GM23248 (cell line): ENCODE data around the gene SNRK. TPM values are rescaled to one million over a fixed set of nuclear protein-coding genes. Genes with fewer than 3 reads are reported as not detected.
"Not testable (repeated sequence)": the region's sequence is repeated elsewhere in the genome, so short reads cannot be mapped to it uniquely, and the experiment has no call there.

Experiments used
- DNase-seq: peaks from one replicate; pipeline ENCODE4 v3.0.0-alpha.2; 2015
- H2AFZ ChIP-seq: fragments of 200-600 bp; sonication (generic); 2 replicates; pipeline ENCODE4 v1.6.1; 2016; ENCODE audit warnings: antibody characterized with exemption
- H3F3A ChIP-seq: fragments of 200-600 bp; sonication (generic); 2 replicates; pipeline ENCODE4 v1.6.1; 2016; ENCODE audit warnings: mild to moderate bottlenecking, antibody characterized with exemption, mixed run types; ENCODE audit not compliant: insufficient read depth
- H3K27ac ChIP-seq: fragments of 200-600 bp; sonication (generic); 2 replicates; pipeline ENCODE4 v1.5.1; 2016; ENCODE audit warnings: mild to moderate bottlenecking
- H3K27me3 ChIP-seq: fragments of 200-600 bp; sonication (generic); replicated peaks from 2 replicates; pipeline ENCODE4 v1.6.1; 2016; ENCODE audit warnings: mild to moderate bottlenecking; ENCODE audit not compliant: insufficient read depth
- H3K36me3 ChIP-seq: fragments of 200-600 bp; sonication (generic); 2 replicates; pipeline ENCODE4 v1.6.1; 2016; ENCODE audit warnings: low read depth, mild to moderate bottlenecking
- H3K4me1 ChIP-seq: fragments of 200-600 bp; sonication (generic); 2 replicates; pipeline ENCODE4 v1.6.1; 2016; ENCODE audit warnings: mild to moderate bottlenecking; ENCODE audit not compliant: insufficient read depth
- H3K4me2 ChIP-seq: fragments of 200-600 bp; sonication (generic); one replicate; pipeline ENCODE4 v1.6.1; 2016; ENCODE audit warnings: mild to moderate bottlenecking; ENCODE audit not compliant: unreplicated experiment
- H3K4me3 ChIP-seq: fragments of 200-600 bp; sonication (generic); 2 replicates; pipeline ENCODE4 v1.5.1; 2016; ENCODE audit warnings: mild to moderate bottlenecking
- H3K79me2 ChIP-seq: fragments of 200-600 bp; sonication (generic); 2 replicates; pipeline ENCODE4 v1.6.1; 2016; ENCODE audit warnings: mild to moderate bottlenecking; ENCODE audit not compliant: insufficient read depth
- H3K9ac ChIP-seq: fragments of 200-600 bp; sonication (generic); 2 replicates; pipeline ENCODE4 v1.6.1; 2016; ENCODE audit warnings: mild to moderate bottlenecking
- H3K9me2 ChIP-seq: fragments of 200-600 bp; sonication (generic); 2 replicates; pipeline ENCODE4 v1.6.1; 2016; ENCODE audit warnings: mixed run types, mild to moderate bottlenecking, moderate library complexity; ENCODE audit not compliant: insufficient read depth
- H3K9me3 ChIP-seq: fragments of 200-600 bp; sonication (generic); one replicate; pipeline ENCODE4 v1.6.1; 2017; ENCODE audit warnings: low read depth
- H4K20me1 ChIP-seq: fragments of 200-600 bp; sonication (generic); 2 replicates; pipeline ENCODE4 v1.6.0; 2016; ENCODE audit not compliant: insufficient read depth
- EZH2 ChIP-seq: fragments of 200-600 bp; sonication (generic); IDR thresholded peaks from 2 replicates; pipeline ENCODE4 v1.6.1; 2018; ENCODE audit warnings: antibody characterized with exemption, mild to moderate bottlenecking; ENCODE audit not compliant: insufficient read depth, poor library complexity, severe bottlenecking
- EZH2phosphoT487 ChIP-seq: fragments of 200-600 bp; sonication (generic); IDR thresholded peaks from 2 replicates; pipeline ENCODE4 v1.6.1; 2018; ENCODE audit warnings: antibody characterized with exemption, moderate library complexity, mild to moderate bottlenecking, low read depth; ENCODE audit not compliant: insufficient read depth
- WGBS, 2 experiments: methylation state at CpG; one replicate each; pipeline ENCODE4 v1.1.6; 2015 to 2017; ENCODE audit warnings: low lambda C conversion rate in 2 of 2, low coverage in 1 of 2; ENCODE audit errors: missing lambda C conversion rate in 2 of 2; 5-methylcytosine and 5-hydroxymethylcytosine counted together
- in situ Hi-C: fragments of 300-500 bp; cut with MboI; formaldehyde crosslinking; loops from 2 replicates; pipeline ENCODE4 v1.15.0; 2020
- polyA plus RNA-seq: library from polyadenylated mRNA; unstranded; fragments of >200 nt; fragmentation: Nextera tagmentation; extraction: Ambion mirVana; gene quantifications from 2 replicates; pipeline ENCODE4 v1.2.1, GENCODE V29; 2016
- total RNA-seq: library from RNA; depleted of rRNA; stranded (reverse); fragments of >200 nt; shearing (Covaris generic); gene quantifications from 2 replicates; pipeline ENCODE4 v1.2.3, GENCODE V29; 2014

Gene SNRK
- total and polyA plus RNA-seq, 2 experiments from 2014 or later = 6.4 to 15.0 TPM

- 97 to 100% methylated on average over 3 of the region's 3 CpGs for WGBS, 2 experiments
- Histone ChIP-seq H2AFZ (no peak overlapping the region), H3K9me2 (no peaks in the 10 kb centered on the region), H3F3A (no peaks in the 10 kb centered on the region), H4K20me1 (no peaks in the 10 kb centered on the region; the same call in 1 of the 2 replicates), H3K36me3 (peaks cover 24% of the 10 kb centered on the region; the same call in 1 of the 2 replicates), H3K4me3 (no peak overlapping the region), H3K9me3 (no peaks in the 10 kb centered on the region), H3K27ac (no peak overlapping the region), H3K4me1 (peaks cover 12% of the 10 kb centered on the region), H3K27me3 (no peaks in the 10 kb centered on the region), H3K4me2 (no peak overlapping the region), H3K9ac (no peak overlapping the region), H3K79me2 (no peaks in the 10 kb centered on the region)
- TF ChIP-seq EZH2phosphoT487 = no peak
- no peak for TF ChIP-seq EZH2
- in situ Hi-C loops = no loop called here
- no peak for DNase-seq
These were observed 63.4 kb downstream of the SNRK start for GRCh38 chr3:43349716-43350115.

GRCh38 chr3:43353393-43353792 lies 67.1 kb downstream of the SNRK start:
- H3K4me3 ChIP-seq = no peak overlapping the region
- no peaks in the 10 kb centered on the region for H3K4me1 ChIP-seq
- no peak for TF ChIP-seq EZH2
- no peak for TF ChIP-seq EZH2phosphoT487
- 94 to 96% methylated on average over 1 of the region's 1 CpG for WGBS, 2 experiments
- in situ Hi-C loops = no loop called here
- H3K79me2 ChIP-seq = no peaks in the 10 kb centered on the region
- no peak overlapping the region for H3K4me2 ChIP-seq
- no peaks in the 10 kb centered on the region for H3K9me3 ChIP-seq
- no peaks in the 10 kb centered on the region for H3F3A ChIP-seq
- no peaks in the 10 kb centered on the region for H4K20me1 ChIP-seq
- no peak overlapping the region for H2AFZ ChIP-seq
- no peak overlapping the region for H3K27ac ChIP-seq
- no peaks in the 10 kb centered on the region for H3K9me2 ChIP-seq
- H3K9ac ChIP-seq = no peak overlapping the region
- DNase-seq = no peak
- H3K36me3 ChIP-seq = peaks cover 12% of the 10 kb centered on the region; the same call in 1 of the 2 replicates
- no peaks in the 10 kb centered on the region for H3K27me3 ChIP-seq

- H3K4me1 ChIP-seq = no peaks in the 10 kb centered on the region
- no peak overlapping the region for H3K27ac ChIP-seq
- H2AFZ ChIP-seq = no peak overlapping the region
- in situ Hi-C loops = no loop called here
- no peaks in the 10 kb centered on the region for H3K9me2 ChIP-seq
- no peaks in the 10 kb centered on the region for H3K79me2 ChIP-seq
- no peak overlapping the region for H3K9ac ChIP-seq
- no peaks in the 10 kb centered on the region for H3F3A ChIP-seq
- WGBS, 2 experiments = 66 to 74% methylated on average over 4 of the region's 4 CpGs
- H3K9me3 ChIP-seq = no peaks in the 10 kb centered on the region
- H3K4me2 ChIP-seq = no peak overlapping the region
- TF ChIP-seq EZH2 (no peak), EZH2phosphoT487 (no peak)
- no peak overlapping the region for H3K4me3 ChIP-seq
- no peaks in the 10 kb centered on the region for H3K27me3 ChIP-seq
- 0 out of 2 replicates have a peak, but pooled peaks cover 5% of the 10 kb centered on the region for H3K36me3 ChIP-seq
- no peaks in the 10 kb centered on the region for H4K20me1 ChIP-seq
- no peak for DNase-seq
These were observed 67.8 kb downstream of the SNRK start for GRCh38 chr3:43353923-43354670.

- H3K27me3 ChIP-seq, H4K20me1 ChIP-seq, H3K4me3 ChIP-seq, H3K4me1 ChIP-seq, H3K27ac ChIP-seq, H3K9me3 ChIP-seq, H3F3A ChIP-seq, H3K36me3 ChIP-seq, in situ Hi-C loops, H3K4me2 ChIP-seq, H3K9me2 ChIP-seq, H3K79me2 ChIP-seq, H3K9ac ChIP-seq, H2AFZ ChIP-seq: not testable (repeated sequence)
- WGBS, 2 experiments = 92 to 97% methylated on average over 2 of the region's 2 CpGs
- peak; percentile 18 for DNase-seq
These were observed 69.7 kb downstream of the SNRK start for GRCh38 chr3:43356033-43356432.

GRCh38 chr3:43361077-43361476 lies 74.7 kb downstream of the SNRK start:
- TF ChIP-seq EZH2phosphoT487 (no peak), EZH2 (no peak)
- H3K9me3 ChIP-seq = no peaks in the 10 kb centered on the region
- H3K36me3 ChIP-seq = no peaks in the 10 kb centered on the region
- H4K20me1 ChIP-seq = no peaks in the 10 kb centered on the region
- H2AFZ ChIP-seq = no peak overlapping the region
- no peak overlapping the region for H3K27ac ChIP-seq
- no peaks in the 10 kb centered on the region for H3K27me3 ChIP-seq
- H3K4me3 ChIP-seq = no peak overlapping the region
- no peak overlapping the region for H3K9ac ChIP-seq
- no peaks in the 10 kb centered on the region for H3K79me2 ChIP-seq
- DNase-seq = no peak
- 59 to 64% methylated on average over 5 of the region's 5 CpGs for WGBS, 2 experiments
- no peaks in the 10 kb centered on the region for H3K9me2 ChIP-seq
- no peaks in the 10 kb centered on the region for H3F3A ChIP-seq
- H3K4me2 ChIP-seq = no peak overlapping the region
- no peaks in the 10 kb centered on the region for H3K4me1 ChIP-seq
- in situ Hi-C loops = no loop called here
